Measurements from ENCODE around the gene EIPR1. TPM values are rescaled to one million over a fixed set of nuclear protein-coding genes. Genes with fewer than 3 reads are reported as not detected.

Gene EIPR1
- total RNA-seq, 1 experiment from 2014 or later = 36.9 TPM

- intact Hi-C loops (cut with micrococcal nuclease; ENCODE audit: unreplicated experiment) = no loop called here
- no TSS peak for BruUV-seq (replicated peaks)
- TF ChIP-seq, protein P1, sequence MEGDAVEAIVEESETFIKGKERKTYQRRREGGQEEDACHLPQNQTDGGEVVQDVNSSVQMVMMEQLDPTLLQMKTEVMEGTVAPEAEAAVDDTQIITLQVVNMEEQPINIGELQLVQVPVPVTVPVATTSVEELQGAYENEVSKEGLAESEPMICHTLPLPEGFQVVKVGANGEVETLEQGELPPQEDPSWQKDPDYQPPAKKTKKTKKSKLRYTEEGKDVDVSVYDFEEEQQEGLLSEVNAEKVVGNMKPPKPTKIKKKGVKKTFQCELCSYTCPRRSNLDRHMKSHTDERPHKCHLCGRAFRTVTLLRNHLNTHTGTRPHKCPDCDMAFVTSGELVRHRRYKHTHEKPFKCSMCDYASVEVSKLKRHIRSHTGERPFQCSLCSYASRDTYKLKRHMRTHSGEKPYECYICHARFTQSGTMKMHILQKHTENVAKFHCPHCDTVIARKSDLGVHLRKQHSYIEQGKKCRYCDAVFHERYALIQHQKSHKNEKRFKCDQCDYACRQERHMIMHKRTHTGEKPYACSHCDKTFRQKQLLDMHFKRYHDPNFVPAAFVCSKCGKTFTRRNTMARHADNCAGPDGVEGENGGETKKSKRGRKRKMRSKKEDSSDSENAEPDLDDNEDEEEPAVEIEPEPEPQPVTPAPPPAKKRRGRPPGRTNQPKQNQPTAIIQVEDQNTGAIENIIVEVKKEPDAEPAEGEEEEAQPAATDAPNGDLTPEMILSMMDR (IDR thresholded peaks at IDR 0.05; ENCODE audit: insufficient read depth in 1 of 2, low read depth in 1 of 2, low read length in 1 of 2, severe bottlenecking in 1 of 2, unreplicated experiment in 1 of 2) = no peak
- DNase-seq = no peak
- H3K27ac Mint-ChIP-seq (ENCODE audit: unreplicated experiment) = no peak overlapping the region
- peaks cover 11% of the 10 kb centered on the region for H3K36me3 Mint-ChIP-seq (ENCODE audit: insufficient read depth, unreplicated experiment)
- no peak overlapping the region for H3K4me3 Mint-ChIP-seq (ENCODE audit: unreplicated experiment)
- Histone ChIP-seq H3K4me1 (no peaks in the 10 kb centered on the region), H3K9me3 (no peaks in the 10 kb centered on the region), H3K4me3 (ENCODE audit: low read depth, low read length) (no peak overlapping the region), H3K36me3 (ENCODE audit: control insufficient read depth, insufficient read depth, low read length) (no peaks in the 10 kb centered on the region), H3K27me3 (replicated peaks; ENCODE audit: control insufficient read depth, insufficient read depth, low read length) (no peaks in the 10 kb centered on the region)
- ChIA-PET POLR2A (no interaction called here), CTCF (interaction anchor here (0.6 kb wide), 1 partner anchor 143 kb away, joined by 4 read pairs; no protein-coding TSS in a partner anchor)
- peaks cover 8% of the 10 kb centered on the region for H3K9me3 Mint-ChIP-seq (ENCODE audit: unreplicated experiment)
- peaks cover 10% of the 10 kb centered on the region for H3K4me1 Mint-ChIP-seq (ENCODE audit: low read depth, unreplicated experiment)
- H3K27me3 Mint-ChIP-seq (ENCODE audit: insufficient read depth, unreplicated experiment) = no peaks in the 10 kb centered on the region
Measured at GRCh38 chr2:3147651-3148530, 229.7 kb downstream of the EIPR1 start.

GRCh38 chr2:3146772-3147650, 230.6 kb downstream of the EIPR1 start:
- CTCF ChIA-PET = interaction anchor here (0.6 kb wide), 1 partner anchor 142 kb away, joined by 4 read pairs; no protein-coding TSS in a partner anchor

DNA sequence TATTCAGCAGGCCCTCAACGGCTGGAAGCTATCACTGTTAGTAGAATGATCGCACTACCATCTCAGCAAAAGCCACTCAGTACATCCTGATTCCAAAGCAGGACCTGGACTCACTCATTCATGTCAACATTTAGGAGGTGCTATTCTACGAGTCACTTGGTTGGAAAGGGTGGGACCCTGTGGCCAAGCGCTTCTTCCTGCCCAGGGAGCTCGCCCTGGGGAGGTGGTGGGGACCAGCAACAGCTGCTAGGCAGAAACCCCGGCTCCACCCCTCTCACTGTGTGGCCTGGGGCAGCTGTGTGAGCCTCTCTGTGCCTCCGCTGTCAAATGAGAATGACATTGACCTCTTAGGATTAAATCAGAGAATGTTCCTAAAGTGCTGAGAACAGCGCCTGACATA, 231.4 kb downstream of the EIPR1 start:
- no peak for DNase-seq
- BruUV-seq (replicated peaks) = no TSS peak
- no peaks in the 10 kb centered on the region for H3K36me3 ChIP-seq (ENCODE audit: control insufficient read depth, insufficient read depth, low read length)
- intact Hi-C loops (cut with micrococcal nuclease; ENCODE audit: unreplicated experiment) = no loop called here
- H3K9me3 Mint-ChIP-seq (ENCODE audit: unreplicated experiment) = no peaks in the 10 kb centered on the region
- H3K4me3 ChIP-seq (ENCODE audit: low read depth, low read length) = no peak overlapping the region
- no peaks in the 10 kb centered on the region for H3K4me1 Mint-ChIP-seq (ENCODE audit: low read depth, unreplicated experiment)
- ChIA-PET CTCF (no interaction called here), POLR2A (no interaction called here)
- peaks cover 6% of the 10 kb centered on the region; the same call in 1 of the 2 replicates for H3K9me3 ChIP-seq
- no peaks in the 10 kb centered on the region for H3K4me1 ChIP-seq
- H3K4me3 Mint-ChIP-seq (ENCODE audit: unreplicated experiment) = no peak overlapping the region
- no peak overlapping the region for H3K27ac Mint-ChIP-seq (ENCODE audit: unreplicated experiment)
- no peaks in the 10 kb centered on the region for H3K27me3 Mint-ChIP-seq (ENCODE audit: insufficient read depth, unreplicated experiment)
- TF ChIP-seq, protein P1 (IDR thresholded peaks at IDR 0.05; ENCODE audit: insufficient read depth in 1 of 2, low read depth in 1 of 2, low read length in 1 of 2, severe bottlenecking in 1 of 2, unreplicated experiment in 1 of 2) = no peak
- H3K27me3 ChIP-seq (replicated peaks; ENCODE audit: control insufficient read depth, insufficient read depth, low read length) = no peaks in the 10 kb centered on the region
- peaks cover 5% of the 10 kb centered on the region for H3K36me3 Mint-ChIP-seq (ENCODE audit: insufficient read depth, unreplicated experiment)

More at GRCh38 chr2:3146772-3147650, 230.6 kb downstream of the EIPR1 start:
- intact Hi-C loops (cut with micrococcal nuclease; ENCODE audit: unreplicated experiment) = no loop called here
- H3K36me3 ChIP-seq (ENCODE audit: control insufficient read depth, insufficient read depth, low read length) = no peaks in the 10 kb centered on the region
- no peak overlapping the region for H3K4me3 Mint-ChIP-seq (ENCODE audit: unreplicated experiment)
- no peaks in the 10 kb centered on the region for H3K27me3 ChIP-seq (replicated peaks; ENCODE audit: control insufficient read depth, insufficient read depth, low read length)
- TF ChIP-seq, protein P1 (IDR thresholded peaks at IDR 0.05; ENCODE audit: insufficient read depth in 1 of 2, low read depth in 1 of 2, low read length in 1 of 2, severe bottlenecking in 1 of 2, unreplicated experiment in 1 of 2) = no peak
- DNase-seq = no peak
- peaks cover 2% of the 10 kb centered on the region; the same call in 1 of the 2 replicates for H3K9me3 ChIP-seq
- H3K36me3 Mint-ChIP-seq (ENCODE audit: insufficient read depth, unreplicated experiment) = peaks cover 11% of the 10 kb centered on the region
- H3K4me3 ChIP-seq (ENCODE audit: low read depth, low read length) = no peak overlapping the region
- H3K4me1 Mint-ChIP-seq (ENCODE audit: low read depth, unreplicated experiment) = peaks cover 2% of the 10 kb centered on the region
- H3K27ac Mint-ChIP-seq (ENCODE audit: unreplicated experiment) = no peak overlapping the region
- H3K4me1 ChIP-seq = no peaks in the 10 kb centered on the region
- no peaks in the 10 kb centered on the region for H3K9me3 Mint-ChIP-seq (ENCODE audit: unreplicated experiment)
- no peaks in the 10 kb centered on the region for H3K27me3 Mint-ChIP-seq (ENCODE audit: insufficient read depth, unreplicated experiment)
- POLR2A ChIA-PET = no interaction called here
- no TSS peak for BruUV-seq (replicated peaks)
